Renal pelvis (tissue), 4 donors: ENCODE measurements around the gene UTP15. TPM values are rescaled to one million over a fixed set of nuclear protein-coding genes. Genes with fewer than 3 reads are reported as not detected.
A peak's percentile ranks its signal among the peaks of the same experiment; 100 is the strongest.

Source experiments
- DNase-seq: peaks from one replicate; pipeline ENCODE4 v3.0.0-alpha.2; 2013
- polyA plus RNA-seq, 3 donors: library from polyadenylated mRNA; unstranded; fragments of 120-200 nt; gene quantifications; one replicate each; pipeline ENCODE4 v1.2.1, GENCODE V29; 2013; ENCODE audit not compliant: insufficient read length in 3 of 3

UTP15 gene
- polyA plus RNA-seq, 3 donors = 12.4 to 17.7 (median 15.2) TPM

- DNase-seq = no peak
These were observed 12.9 kb upstream of the UTP15 start for GRCh38 chr5:73552642-73553041.

GRCh38 chr5:73558950-73559349 lies 6.6 kb upstream of the UTP15 start:
- no peak for DNase-seq

- DNase-seq = no peak
These were observed 1.5 kb upstream of the UTP15 start for GRCh38 chr5:73564018-73564417.

- no peak for DNase-seq
These were observed 868 bp upstream of the UTP15 start for GRCh38 chr5:73564675-73565074.

- DNase-seq = no peak
These were observed 515 bp downstream of the UTP15 start for GRCh38 chr5:73565969-73566547.

GRCh38 chr5:73582285-73583145 lies 17.0 kb downstream of the UTP15 start:
- no peak for DNase-seq

GRCh38 chr5:73587923-73588322 lies 22.4 kb downstream of the UTP15 start:
- no peak for DNase-seq

- peak; percentile 72 for DNase-seq
These were observed 25.7 kb downstream of the UTP15 start for GRCh38 chr5:73591102-73591695.

- DNase-seq = no peak
These were observed 26.4 kb downstream of the UTP15 start for GRCh38 chr5:73591698-73592501.

GRCh38 chr5:73592551-73592950 lies 27.0 kb downstream of the UTP15 start:
- no peak for DNase-seq

GRCh38 chr5:73596705-73597328 lies 31.3 kb downstream of the UTP15 start:
- DNase-seq = no peak

GRCh38 chr5:73599380-73599779 lies 33.8 kb downstream of the UTP15 start:
- DNase-seq = no peak

GRCh38 chr5:73603998-73604397 lies 38.5 kb downstream of the UTP15 start:
- DNase-seq = no peak

GRCh38 chr5:73605223-73606087 lies 39.9 kb downstream of the UTP15 start:
- no peak for DNase-seq

GRCh38 chr5:73606206-73606753 lies 40.7 kb downstream of the UTP15 start:
- DNase-seq = no peak

GRCh38 chr5:73607228-73607627 lies 41.7 kb downstream of the UTP15 start:
- no peak for DNase-seq

- no peak for DNase-seq
These were observed 47.3 kb downstream of the UTP15 start for GRCh38 chr5:73612799-73613198.

GRCh38 chr5:73615085-73615484 lies 49.5 kb downstream of the UTP15 start:
- no peak for DNase-seq

- DNase-seq = no peak
These were observed 50.4 kb downstream of the UTP15 start for GRCh38 chr5:73615947-73616346.

GRCh38 chr5:73617510-73618279 lies 52.2 kb downstream of the UTP15 start:
- DNase-seq = no peak
